Body of pancreas (tissue), 4 donors: ENCODE results near the gene EEPD1. TPM values are rescaled to one million over a fixed set of nuclear protein-coding genes. Genes with fewer than 3 reads are reported as not detected.
A peak's percentile ranks its signal among the peaks of the same experiment; 100 is the strongest.

Experiments used
- ATAC-seq: fragments of 150-250 bp; one replicate; pipeline ENCODE4 v1.9.1; 2016
- DNase-seq, 4 donors: peaks; one replicate each; pipeline ENCODE4 v3.0.0-alpha.2; 2019
- H3K27ac ChIP-seq, 4 donors: fragments of 200-600 bp; sonication (generic); 1 replicate in 3 of 4; 2 replicates in 1 of 4; pipeline versions ENCODE4 v1.5.1 to v1.6.1; 2016 to 2019; ENCODE audit warnings: mild to moderate bottlenecking in 1 of 4, mixed read lengths in 1 of 4, moderate library complexity in 1 of 4
- H3K27me3 ChIP-seq, 2 donors: fragments of 200-600 bp; sonication (generic); one replicate each; pipeline ENCODE4 v1.6.0; 2016; ENCODE audit warnings: mild to moderate bottlenecking in 1 of 2
- H3K36me3 ChIP-seq, 2 donors: fragments of 200-600 bp; sonication (generic); replicated peaks in 1 of 2; 2 replicates each; pipeline ENCODE4 v1.5.1; 2016; ENCODE audit warnings: low read depth in 2 of 2; ENCODE audit not compliant: insufficient read depth in 1 of 2
- H3K4me1 ChIP-seq: fragments of 200-600 bp; sonication (generic); one replicate; pipeline ENCODE4 v1.6.0; 2016
- H3K4me3 ChIP-seq, 2 donors: fragments of 200-600 bp; sonication (generic); 1 replicate in 1 of 2; 2 replicates in 1 of 2; pipeline ENCODE4 v1.5.1; 2016 to 2019
- H3K9me3 ChIP-seq, 3 donors: fragments of 200-600 bp; sonication (generic); 1 replicate in 2 of 3; 2 replicates in 1 of 3; pipeline ENCODE4 v1.5.1; 2016
- POLR2A ChIP-seq, 3 donors: fragments of 450-650 bp; IDR thresholded peaks; one replicate each; pipeline ENCODE4 v1.6.1; 2016; ENCODE audit warnings: antibody characterized with exemption in 3 of 3, mild to moderate bottlenecking in 2 of 3
- WGBS, 2 donors: methylation state at CpG; one replicate each; pipeline ENCODE4 v1.1.5; 2017; 5-methylcytosine and 5-hydroxymethylcytosine counted together
- intact Hi-C: fragments of 100-400 bp; cut with DNase I; formaldehyde crosslinking; loops from one replicate; pipeline ENCODE4 v1.15.1; 2023
- total RNA-seq, 2 donors: library from RNA; depleted of rRNA; stranded (reverse); fragments of >200 nt; gene quantifications; one replicate each; pipeline ENCODE4 v1.1.0, GENCODE V29; 2016
- TF ChIP-seq, protein P1 (sequence below), 7 experiments: fragments of 450-650 bp in 4 of 7; fragments of 200-600 bp in 3 of 7; sonication (generic) in 3 of 7; IDR thresholded peaks; one replicate each; pipeline ENCODE4 v1.5.1; 2016 to 2019; ENCODE audit warnings: antibody characterized with exemption in 7 of 7

The EEPD1 gene
- total RNA-seq, 2 donors from 2014 or later: 13.5 to 24.1 TPM

GRCh38 chr7:36309716-36310115 lies 156.7 kb downstream of the EEPD1 start:
- 90% methylated on average over 8 of the region's 8 CpGs for WGBS, 2 donors
- Histone ChIP-seq H3K27me3 (no peaks in the 10 kb centered on the region), H3K4me1 (peaks cover 11% of the 10 kb centered on the region), H3K36me3 (no peaks in the 10 kb centered on the region), H3K27ac (no peak overlapping the region), H3K9me3 (no peaks in the 10 kb centered on the region), H3K4me3 (no peak overlapping the region)
- no peak for TF ChIP-seq POLR2A (IDR thresholded peaks at IDR 0.05)
- ATAC-seq (no peak), DNase-seq (peak in 1 of 4 donors; percentile 5)
- intact Hi-C loops: no loop called here

GRCh38 chr7:36310897-36311296 lies 157.8 kb downstream of the EEPD1 start:
- no peak for DNase-seq
- intact Hi-C loops: no loop called here
- Histone ChIP-seq H3K36me3 (no peaks in the 10 kb centered on the region), H3K27ac (no peak overlapping the region), H3K9me3 (no peaks in the 10 kb centered on the region), H3K4me1 (peaks cover 17% of the 10 kb centered on the region), H3K27me3 (no peaks in the 10 kb centered on the region), H3K4me3 (no peak overlapping the region)
- TF ChIP-seq, protein P1, sequence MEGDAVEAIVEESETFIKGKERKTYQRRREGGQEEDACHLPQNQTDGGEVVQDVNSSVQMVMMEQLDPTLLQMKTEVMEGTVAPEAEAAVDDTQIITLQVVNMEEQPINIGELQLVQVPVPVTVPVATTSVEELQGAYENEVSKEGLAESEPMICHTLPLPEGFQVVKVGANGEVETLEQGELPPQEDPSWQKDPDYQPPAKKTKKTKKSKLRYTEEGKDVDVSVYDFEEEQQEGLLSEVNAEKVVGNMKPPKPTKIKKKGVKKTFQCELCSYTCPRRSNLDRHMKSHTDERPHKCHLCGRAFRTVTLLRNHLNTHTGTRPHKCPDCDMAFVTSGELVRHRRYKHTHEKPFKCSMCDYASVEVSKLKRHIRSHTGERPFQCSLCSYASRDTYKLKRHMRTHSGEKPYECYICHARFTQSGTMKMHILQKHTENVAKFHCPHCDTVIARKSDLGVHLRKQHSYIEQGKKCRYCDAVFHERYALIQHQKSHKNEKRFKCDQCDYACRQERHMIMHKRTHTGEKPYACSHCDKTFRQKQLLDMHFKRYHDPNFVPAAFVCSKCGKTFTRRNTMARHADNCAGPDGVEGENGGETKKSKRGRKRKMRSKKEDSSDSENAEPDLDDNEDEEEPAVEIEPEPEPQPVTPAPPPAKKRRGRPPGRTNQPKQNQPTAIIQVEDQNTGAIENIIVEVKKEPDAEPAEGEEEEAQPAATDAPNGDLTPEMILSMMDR (IDR thresholded peaks at IDR 0.05): no peak
- TF ChIP-seq POLR2A (IDR thresholded peaks at IDR 0.05): no peak
- 83 to 95% methylated on average over 8 of the region's 8 CpGs for WGBS, 2 donors
- ATAC-seq: no peak

GRCh38 chr7:36311539-36311938 lies 158.5 kb downstream of the EEPD1 start:
- TF ChIP-seq POLR2A (IDR thresholded peaks at IDR 0.05): no peak
- TF ChIP-seq, protein P1 (IDR thresholded peaks at IDR 0.05): no peak
- Histone ChIP-seq H3K27me3 (no peaks in the 10 kb centered on the region), H3K4me3 (no peak overlapping the region), H3K36me3 (no peaks in the 10 kb centered on the region), H3K4me1 (peaks cover 19% of the 10 kb centered on the region), H3K9me3 (no peaks in the 10 kb centered on the region), H3K27ac (no peak overlapping the region)
- intact Hi-C loops: no loop called here
- 84 to 92% methylated on average over 3 to 7 of the region's 7 CpGs for WGBS, 2 donors
- DNase-seq (no peak), ATAC-seq (no peak)

DNA sequence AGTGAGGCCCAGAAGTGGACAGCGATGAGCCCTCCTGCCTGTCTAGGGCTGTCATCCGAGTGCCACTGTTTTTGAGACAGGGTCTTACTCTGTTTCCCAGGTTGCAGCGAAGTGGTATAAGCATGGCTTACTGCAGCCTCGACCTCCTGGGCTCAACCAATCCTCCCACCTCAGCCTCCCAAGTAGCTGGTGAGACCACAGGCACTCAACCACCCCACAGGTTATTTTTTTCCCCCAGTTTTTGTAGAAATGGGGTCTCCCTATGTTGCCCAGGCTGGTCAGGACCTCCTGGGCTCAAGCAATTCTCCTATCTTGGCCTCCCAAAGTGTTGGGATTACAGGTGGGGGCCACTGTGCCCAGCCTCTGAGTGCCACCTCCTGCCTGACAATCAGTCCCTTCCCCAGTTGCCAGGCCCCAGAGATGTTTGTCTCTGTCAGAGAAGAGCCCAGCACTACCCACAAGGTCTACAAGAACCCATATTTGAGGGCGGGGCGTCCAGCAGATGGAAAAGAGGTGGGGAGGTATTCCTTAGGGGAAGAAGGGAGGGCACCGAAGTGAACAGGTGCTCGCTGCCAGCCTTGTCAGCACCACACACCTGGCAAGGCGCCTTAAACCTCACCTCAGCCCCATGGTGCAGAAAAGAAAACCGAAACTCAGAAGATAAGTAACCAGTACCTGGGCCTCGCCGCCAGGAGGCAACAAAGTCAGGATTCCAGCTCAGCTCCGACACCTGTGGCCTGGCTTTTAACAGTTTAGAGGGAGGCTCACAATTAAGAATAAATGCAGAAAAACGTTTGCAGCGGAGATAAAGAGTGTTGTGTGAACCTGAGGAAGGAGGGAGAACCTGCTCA lies 159.2 kb downstream of the EEPD1 start:
- intact Hi-C loops: no loop called here
- TF ChIP-seq POLR2A (IDR thresholded peaks at IDR 0.05): no peak
- TF ChIP-seq, protein P1 (IDR thresholded peaks at IDR 0.05): peak; percentile 38 to 89 (median 83)
- H3K36me3 ChIP-seq: no peaks in the 10 kb centered on the region
- no peaks in the 10 kb centered on the region for H3K27me3 ChIP-seq
- WGBS, 2 donors: 26 to 38% methylated on average over 12 to 15 of the region's 15 CpGs
- DNase-seq (peak; percentile 88 to 95 (median 91)), ATAC-seq (peak; percentile 98)
- H3K4me3 ChIP-seq: no peak overlapping the region
- H3K4me1 ChIP-seq: peaks cover 19% of the 10 kb centered on the region
- peak overlapping the region in 3 of 4 donors; percentile 12 to 53 (median 45) for H3K27ac ChIP-seq
- H3K9me3 ChIP-seq: no peaks in the 10 kb centered on the region

DNA sequence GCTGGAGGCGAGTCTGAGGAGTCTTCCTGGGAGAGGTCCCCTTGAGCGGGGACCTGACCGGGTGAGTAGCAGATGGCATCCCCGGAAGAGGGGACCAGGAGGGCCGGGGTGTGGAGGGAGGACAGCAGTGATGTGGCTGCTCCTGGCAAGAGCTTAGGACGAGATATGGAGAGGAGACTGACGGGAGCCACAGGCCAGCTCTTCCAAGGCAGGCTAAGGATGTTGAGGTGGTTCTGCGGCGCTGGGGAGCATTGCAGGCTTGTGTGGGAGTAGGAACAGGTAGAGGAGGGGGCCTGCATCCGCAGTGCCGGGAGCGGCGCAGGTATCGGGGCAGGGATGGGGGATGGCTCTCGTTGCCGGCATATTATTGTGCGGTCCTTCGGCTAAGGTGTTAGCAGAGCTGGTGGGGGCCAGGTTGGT lies 159.9 kb downstream of the EEPD1 start:
- TF ChIP-seq POLR2A (IDR thresholded peaks at IDR 0.05): no peak
- TF ChIP-seq, protein P1 (IDR thresholded peaks at IDR 0.05): peak in 1 of 7 experiments; percentile 6
- Histone ChIP-seq H3K4me3 (no peak overlapping the region), H3K27ac (peak overlapping the region in 3 of 4 donors; percentile 12 to 53 (median 45)), H3K36me3 (no peaks in the 10 kb centered on the region), H3K27me3 (no peaks in the 10 kb centered on the region), H3K9me3 (no peaks in the 10 kb centered on the region), H3K4me1 (peaks cover 19% of the 10 kb centered on the region)
- intact Hi-C loops: no loop called here
- WGBS, 2 donors: 84 to 85% methylated on average over 18 of the region's 18 CpGs
- DNase-seq (no peak), ATAC-seq (peak; percentile 18)
